ENCODE data around the gene FOXE1.

Gene FOXE1

DNA sequence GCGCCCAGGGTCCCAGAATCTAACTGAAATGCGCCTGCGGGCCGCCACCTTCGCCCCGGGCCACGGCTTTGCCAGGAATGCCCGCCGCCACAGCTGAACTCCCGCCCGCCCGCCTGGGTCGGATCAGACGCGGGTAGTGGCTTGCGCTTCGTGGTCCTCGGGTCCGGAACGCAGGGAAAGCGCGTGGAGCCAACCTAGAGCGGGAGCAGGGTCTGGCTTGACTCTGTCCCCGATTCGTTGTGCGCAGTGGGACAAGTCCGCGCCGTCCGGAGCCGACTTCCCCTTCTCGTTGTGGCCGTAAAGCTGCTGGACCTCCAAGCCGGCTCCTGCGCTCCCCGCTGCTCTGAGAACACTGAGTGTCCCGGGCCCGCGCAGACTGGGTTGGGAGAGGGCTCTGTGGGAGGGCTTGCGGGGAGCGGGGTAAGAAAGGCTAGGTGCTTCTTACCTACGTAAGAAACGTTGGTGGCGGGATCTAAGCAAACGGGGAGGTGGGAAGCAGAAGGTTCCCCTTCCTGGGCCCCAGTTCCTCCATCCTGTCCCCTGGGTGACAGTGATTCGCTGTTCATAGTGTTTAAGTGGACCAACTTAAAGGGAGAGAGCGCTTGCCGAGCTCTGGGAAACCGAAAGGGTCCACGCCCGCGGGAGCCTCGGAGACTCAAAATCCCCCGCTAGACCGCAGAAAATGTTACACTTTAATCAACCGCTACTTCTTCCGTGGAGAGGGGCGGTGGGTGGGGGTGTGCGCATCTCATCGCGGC is 4.4 kb upstream of the FOXE1 start:
- DNase-seq (ENCODE audit: low read depth, low spot score), result peak; percentile 43

DNA sequence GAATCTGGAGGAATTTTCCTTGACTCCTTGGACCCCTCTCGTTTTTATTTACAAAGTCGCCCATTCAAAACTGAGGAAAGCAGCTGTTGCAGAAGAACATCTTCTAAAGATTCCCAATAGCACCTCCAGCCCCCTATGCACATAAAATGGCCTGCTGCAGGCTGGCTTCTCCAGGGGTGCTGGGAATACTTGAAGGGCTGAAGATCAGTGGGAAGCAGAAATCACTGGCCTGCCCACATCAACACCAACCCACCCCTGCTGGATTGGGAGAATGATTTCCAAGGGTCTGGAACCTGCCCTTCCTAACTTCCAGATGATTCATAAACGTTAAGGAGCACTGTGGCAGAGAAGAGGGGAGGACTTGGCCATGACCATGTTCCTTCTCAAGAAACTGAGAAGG is 3.0 kb upstream of the FOXE1 start:
- no peak for DNase-seq (ENCODE audit: low read depth, low spot score)

- no peak for DNase-seq (ENCODE audit: low read depth, low spot score)
These were observed 2.1 kb upstream of the FOXE1 start for GRCh38 chr9:97850746-97851445.

DNA sequence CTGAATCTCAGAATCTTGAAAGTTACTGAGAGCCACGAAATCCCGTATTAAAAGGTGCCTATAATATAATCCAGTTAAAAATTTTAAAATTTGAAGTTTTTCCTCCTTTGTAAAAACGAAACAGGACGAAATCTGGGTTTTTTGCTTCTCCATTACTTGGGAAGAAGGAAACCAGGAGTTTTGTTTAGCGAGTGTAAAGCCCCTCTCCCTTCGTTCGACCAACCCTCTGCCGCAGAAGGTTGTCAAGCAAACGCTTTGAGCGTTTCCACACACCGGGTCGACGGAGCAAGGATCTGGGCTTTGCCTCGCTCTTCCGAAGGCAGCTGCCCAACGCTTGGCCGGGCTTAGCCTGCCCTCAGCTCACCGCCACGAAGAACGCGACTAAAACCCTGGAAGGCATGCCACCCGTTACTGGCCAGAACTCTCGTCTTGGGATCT is 1.6 kb upstream of the FOXE1 start:
- DNase-seq (ENCODE audit: low read depth, low spot score), result no peak

GRCh38 chr9:97852001-97852398 is 1.0 kb upstream of the FOXE1 start:
- DNase-seq (ENCODE audit: low read depth, low spot score), result peak; percentile 47

DNA sequence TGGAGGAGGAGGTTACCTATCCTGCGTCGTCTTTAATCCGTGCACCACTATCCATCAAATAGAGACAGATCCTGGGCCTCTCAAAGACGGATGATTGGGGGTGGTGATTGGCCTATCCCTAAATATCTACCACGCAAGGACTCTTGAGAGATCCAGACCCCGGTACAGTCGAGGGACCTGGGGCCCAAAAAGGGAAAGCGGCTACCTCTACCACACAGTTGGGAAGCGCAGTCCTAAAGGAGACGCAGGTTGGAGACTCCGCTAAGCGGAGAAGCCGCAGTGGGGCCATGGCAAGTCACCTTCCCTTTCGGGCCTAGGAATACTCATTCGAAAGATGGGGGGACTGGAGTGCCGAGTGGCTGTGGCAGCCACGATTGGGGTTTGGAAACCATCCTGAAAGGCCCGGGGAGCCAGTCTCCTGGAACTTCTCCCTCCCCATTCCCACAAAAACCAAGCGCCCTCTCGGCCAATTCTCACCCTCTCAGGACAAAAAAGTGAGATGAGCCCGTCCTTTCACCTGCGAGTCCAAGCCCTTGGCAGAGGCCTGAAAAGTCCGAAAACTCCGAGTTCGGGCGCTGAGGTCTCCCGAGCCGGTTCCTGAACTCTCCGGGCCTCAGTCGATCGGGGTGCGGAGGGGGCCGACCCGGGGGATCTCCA is 499 bp upstream of the FOXE1 start:
- peak; percentile 45 for DNase-seq (ENCODE audit: low read depth, low spot score)

GRCh38 chr9:97853844-97854695 is 1.0 kb downstream of the FOXE1 start:
- peak; percentile 69 for DNase-seq (ENCODE audit: low read depth, low spot score)

DNA sequence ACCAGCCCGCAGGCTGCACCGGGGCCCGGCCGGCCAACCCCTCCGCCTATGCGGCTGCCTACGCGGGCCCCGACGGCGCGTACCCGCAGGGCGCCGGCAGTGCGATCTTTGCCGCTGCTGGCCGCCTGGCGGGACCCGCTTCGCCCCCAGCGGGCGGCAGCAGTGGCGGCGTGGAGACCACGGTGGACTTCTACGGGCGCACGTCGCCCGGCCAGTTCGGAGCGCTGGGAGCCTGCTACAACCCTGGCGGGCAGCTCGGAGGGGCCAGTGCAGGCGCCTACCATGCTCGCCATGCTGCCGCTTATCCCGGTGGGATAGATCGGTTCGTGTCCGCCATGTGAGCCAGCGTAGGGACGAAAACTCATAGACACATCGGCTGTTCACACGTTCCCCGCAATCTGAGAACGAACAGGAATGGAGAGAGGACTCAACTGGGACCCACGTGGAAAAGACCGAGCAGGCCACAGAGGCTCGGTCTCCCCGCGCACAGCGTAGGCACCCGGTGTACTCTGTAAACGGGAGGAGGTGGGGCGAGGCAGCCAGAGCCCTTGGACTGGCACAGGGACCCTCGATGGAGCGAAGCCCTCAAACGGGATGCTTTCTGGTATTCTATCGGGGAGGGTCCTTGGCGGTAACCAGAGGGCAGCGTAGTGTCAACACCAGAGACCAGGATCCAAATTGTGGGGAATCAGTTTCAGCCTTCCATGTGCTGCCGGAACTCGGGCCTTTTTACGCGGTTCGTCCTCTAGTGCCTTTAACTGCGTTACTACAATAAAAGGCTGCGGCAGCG is 1.9 kb downstream of the FOXE1 start:
- peak; percentile 31 for DNase-seq (ENCODE audit: low read depth, low spot score)

DNA sequence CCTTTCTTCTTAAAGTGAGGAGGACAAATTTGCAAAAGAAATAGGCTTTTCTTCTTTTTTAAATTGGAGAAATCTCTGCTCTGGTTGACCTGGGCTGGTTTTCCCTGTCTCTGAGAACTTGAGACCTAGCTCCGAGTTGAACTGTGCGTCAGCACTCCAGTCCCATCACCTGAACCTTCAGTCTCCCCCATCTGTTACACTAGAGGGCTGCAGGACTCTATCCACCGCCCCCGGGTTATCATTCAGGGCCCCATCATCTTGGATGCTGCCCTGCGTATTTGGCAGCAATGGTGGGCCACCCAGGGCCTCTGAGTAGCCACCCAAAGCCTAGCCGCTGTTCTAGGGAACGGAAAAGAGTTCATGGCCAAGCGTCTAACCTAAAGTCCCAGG is 2.5 kb downstream of the FOXE1 start:
- no peak for DNase-seq (ENCODE audit: low read depth, low spot score)

- DNase-seq (ENCODE audit: low read depth, low spot score), result no peak
These were observed 2.9 kb downstream of the FOXE1 start for GRCh38 chr9:97855899-97856298.

DNA sequence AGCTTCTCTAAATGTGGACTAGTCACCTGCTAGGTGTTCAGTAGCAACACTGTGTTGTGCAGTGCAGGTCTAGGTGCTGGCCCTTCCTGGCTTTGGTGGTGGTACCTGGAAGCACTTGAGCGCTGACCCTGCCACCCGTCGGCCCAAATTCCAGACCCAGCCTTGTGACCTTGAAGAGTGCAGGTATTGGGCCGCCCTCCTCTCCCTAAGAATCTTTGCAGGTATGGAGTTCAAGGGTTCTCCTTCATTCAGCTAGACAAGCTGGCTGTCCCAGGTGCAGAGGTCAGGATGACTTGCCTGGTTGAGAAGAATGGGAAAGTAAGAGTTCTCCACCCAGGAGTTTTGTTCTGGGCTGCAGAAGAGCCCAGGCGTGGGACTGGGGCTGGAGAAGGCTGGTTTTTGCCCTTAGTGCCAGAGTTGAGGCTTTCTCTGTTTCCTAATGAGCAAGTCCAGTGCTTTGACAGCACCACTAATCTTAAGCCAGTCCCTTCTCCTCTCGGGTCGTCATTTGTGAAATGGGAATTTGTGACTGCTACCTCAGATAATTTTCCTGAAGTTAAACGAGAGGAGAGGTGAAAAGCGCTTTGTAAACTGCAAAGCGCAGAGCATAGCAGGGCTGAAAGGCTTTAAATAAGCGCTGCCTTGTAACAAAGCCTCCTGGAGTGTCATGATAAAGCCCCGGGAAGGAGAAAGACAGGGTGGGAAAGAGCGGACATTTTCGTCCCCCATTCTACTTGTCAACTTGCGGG is 4.0 kb downstream of the FOXE1 start:
- peak; percentile 35 for DNase-seq (ENCODE audit: low read depth, low spot score)

DNA sequence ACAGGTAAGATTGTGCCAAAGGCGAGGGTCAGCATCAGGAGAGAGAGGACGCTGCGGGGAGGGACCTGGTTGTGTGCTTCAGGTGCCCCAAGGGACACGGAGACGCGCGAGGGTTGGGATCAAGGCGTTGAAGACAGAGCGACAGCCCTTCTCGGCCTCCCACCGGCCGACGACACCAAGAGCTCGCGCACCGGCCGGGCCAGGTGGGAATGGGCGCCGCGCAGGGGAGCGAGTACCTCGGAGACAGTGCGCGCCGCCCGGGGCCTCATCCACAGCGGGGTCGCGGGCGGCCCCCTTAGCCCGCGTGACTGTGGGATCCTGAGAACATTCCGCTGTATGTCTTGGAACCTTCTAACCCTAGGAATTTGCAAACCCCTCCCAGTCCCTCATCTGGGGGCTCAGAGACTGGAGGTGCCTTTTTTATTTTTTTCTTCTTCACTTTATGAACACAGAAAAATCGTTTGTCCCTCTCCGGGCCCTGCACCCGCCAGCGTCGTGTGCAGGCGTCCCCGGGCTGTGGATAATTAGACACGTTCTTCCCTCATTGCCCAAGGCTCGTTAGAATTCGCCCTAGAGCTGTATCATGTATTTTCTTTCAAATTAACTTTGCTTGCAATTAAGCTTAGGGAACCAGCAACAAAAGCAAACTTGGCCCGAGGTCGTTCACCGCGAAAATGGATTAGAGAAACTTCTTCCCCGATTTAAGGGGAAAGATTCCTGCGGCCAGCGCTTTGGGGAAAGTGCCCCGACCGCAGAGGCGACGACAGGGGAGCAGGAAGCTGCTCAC is 4.8 kb downstream of the FOXE1 start:
- peak; percentile 47 for DNase-seq (ENCODE audit: low read depth, low spot score)

DNA sequence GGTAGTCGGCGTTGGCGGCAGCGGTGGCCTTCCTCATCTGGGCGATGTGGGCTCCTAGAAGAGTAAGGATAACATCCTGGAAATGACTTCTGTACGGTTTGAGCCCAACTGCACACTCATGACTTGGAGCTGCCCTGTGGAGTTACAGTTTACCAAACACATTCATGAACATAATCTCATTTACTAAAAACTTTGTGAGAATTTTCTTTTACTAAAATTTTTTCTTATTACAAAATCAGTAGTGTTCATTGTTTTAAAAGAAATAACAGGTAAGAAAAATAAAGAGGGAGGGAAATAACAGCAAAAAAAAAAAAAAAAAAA is 5.3 kb downstream of the FOXE1 start:
- DNase-seq (ENCODE audit: low read depth, low spot score), result no peak

- peak; percentile 53 for DNase-seq (ENCODE audit: low read depth, low spot score)
These were observed 5.8 kb downstream of the FOXE1 start for GRCh38 chr9:97858826-97859225.

DNA sequence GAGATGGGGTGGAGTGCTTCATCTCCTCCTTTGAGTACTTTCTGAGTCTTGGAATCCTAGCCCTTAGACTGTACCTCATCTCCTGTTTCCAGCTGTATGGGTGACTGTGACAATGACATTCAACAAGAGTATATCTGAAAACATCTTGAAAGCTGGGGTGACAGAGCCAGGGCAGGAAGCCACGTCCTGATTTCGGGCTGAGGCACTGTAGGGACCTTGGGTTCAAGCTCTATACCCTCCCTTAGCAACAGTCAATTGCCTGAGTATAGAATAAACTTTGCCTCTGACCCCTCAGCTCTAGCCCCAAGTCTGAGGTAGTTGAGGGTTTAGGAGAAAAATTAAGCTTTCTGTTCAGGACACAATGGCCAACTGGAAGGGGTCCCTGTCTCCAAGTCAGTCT is 6.3 kb downstream of the FOXE1 start:
- DNase-seq (ENCODE audit: low read depth, low spot score), result no peak

GRCh38 chr9:97860451-97861147 is 7.6 kb downstream of the FOXE1 start:
- no peak for DNase-seq (ENCODE audit: low read depth, low spot score)

GRCh38 chr9:97861148-97861475 is 8.1 kb downstream of the FOXE1 start:
- DNase-seq (ENCODE audit: low read depth, low spot score), result no peak

- DNase-seq (ENCODE audit: low read depth, low spot score), result no peak
These were observed 10.3 kb downstream of the FOXE1 start for GRCh38 chr9:97863314-97863713.

DNA sequence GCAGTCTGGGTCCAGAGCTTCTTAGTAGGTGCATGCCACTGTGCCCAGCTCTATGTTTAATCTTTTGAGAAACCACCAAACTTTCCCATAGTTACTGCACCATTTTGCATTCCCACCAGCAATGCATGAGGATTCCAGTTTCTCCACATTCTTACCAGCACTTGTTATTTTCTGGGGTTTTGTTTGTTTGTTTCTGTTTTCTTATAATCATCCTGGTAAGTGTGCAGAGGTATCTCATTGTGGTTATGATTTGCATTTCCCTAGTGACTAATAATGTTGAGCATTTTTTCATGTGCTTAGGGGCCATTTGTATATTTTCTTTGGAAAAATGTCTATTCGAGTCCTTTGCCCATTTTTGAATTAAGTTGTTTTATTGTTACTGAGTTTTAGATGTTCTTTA is 11.4 kb downstream of the FOXE1 start:
- no peak for DNase-seq (ENCODE audit: low read depth, low spot score)
